ENCODE data around the gene POLN.

POLN gene

DNA sequence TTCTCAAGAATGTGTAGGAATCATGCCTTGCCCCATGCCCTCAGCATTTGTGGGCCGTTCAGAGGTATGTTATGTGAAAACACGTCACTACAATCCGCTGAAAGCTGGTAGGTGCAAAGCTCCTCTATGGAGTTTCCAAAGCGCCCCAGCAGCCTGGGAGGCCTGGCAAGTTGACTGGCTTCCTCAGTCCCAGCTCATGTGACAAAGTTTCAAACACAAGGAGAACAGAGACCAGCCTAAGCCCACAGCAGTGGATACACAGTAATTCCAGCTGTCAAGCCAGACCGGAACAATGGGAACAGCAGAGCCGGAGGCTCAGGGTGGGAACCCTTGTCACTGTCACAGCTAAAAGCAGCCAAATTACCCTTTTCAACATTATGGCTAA is 149.3 kb downstream of the POLN start:
- TF ChIP-seq, protein P1, sequence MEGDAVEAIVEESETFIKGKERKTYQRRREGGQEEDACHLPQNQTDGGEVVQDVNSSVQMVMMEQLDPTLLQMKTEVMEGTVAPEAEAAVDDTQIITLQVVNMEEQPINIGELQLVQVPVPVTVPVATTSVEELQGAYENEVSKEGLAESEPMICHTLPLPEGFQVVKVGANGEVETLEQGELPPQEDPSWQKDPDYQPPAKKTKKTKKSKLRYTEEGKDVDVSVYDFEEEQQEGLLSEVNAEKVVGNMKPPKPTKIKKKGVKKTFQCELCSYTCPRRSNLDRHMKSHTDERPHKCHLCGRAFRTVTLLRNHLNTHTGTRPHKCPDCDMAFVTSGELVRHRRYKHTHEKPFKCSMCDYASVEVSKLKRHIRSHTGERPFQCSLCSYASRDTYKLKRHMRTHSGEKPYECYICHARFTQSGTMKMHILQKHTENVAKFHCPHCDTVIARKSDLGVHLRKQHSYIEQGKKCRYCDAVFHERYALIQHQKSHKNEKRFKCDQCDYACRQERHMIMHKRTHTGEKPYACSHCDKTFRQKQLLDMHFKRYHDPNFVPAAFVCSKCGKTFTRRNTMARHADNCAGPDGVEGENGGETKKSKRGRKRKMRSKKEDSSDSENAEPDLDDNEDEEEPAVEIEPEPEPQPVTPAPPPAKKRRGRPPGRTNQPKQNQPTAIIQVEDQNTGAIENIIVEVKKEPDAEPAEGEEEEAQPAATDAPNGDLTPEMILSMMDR (IDR thresholded peaks at IDR 0.05; ENCODE audit: low read depth, low read length) = no peak
- no peak overlapping the region for H3K4me3 ChIP-seq (ENCODE audit: low read depth, low read length)
- in situ Hi-C loops (cut with HindIII; ENCODE audit: low sequenced_read_pairs) = no loop called here
- DNase-seq (ENCODE audit: low read depth, low spot score) = no peak

DNA sequence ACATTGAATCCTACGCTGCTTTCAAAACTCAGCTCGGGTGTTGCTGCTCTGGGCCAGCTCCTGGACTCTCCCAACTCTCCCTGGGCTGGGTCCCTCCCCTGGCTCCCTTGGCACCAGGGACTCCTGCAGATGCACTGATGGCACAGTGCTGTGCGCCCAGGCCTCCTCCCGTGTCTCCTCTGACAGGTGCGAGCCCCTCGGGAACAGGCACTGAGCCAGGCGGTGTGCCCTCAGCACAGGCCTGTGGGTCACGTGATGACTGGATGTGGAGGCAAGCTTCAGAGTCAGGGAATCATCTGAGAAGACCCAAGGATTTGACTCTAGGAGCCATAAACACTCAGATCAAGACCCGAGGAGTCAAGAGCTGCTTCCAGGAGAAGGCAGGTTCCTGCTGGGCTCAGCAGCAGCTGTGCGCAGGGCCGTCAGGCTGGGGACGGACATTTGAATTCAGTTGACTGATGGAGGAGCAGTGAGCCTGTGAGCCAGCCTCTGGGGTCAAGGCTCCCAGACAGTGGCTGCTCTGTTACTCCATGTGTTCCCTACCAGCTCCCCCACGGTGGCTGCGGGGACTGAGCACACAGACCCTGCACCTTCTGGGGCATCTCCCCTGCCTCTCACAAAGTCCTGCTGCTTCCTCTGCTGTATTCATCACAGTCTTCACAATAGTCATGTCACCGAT is 149.8 kb downstream of the POLN start:
- in situ Hi-C loops (cut with HindIII; ENCODE audit: low sequenced_read_pairs) = no loop called here
- no peak overlapping the region for H3K4me3 ChIP-seq (ENCODE audit: low read depth, low read length)
- TF ChIP-seq, protein P1 (IDR thresholded peaks at IDR 0.05; ENCODE audit: low read depth, low read length) = no peak
- DNase-seq (ENCODE audit: low read depth, low spot score) = no peak

DNA sequence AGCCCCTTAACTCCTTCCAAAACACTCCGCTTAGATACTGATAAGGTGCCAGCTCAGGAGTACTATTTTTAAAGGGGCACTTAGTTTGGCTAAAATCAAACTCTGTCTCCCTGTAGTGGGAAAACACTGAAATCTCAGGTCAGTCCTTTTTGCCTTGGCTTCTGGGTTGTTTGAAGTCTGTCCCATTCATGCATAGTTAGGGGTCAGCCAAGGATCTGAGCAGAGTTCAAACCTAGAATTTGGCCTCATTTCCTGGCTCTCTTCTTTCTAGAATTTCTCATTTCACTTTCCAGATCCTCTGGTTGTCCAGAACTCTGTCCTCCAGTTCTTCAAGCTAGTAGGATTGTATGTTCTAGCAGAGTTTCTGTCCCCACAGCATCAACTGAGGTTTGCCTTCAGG is 151.3 kb downstream of the POLN start:
- TF ChIP-seq, protein P1 (IDR thresholded peaks at IDR 0.05; ENCODE audit: low read depth, low read length) = no peak
- in situ Hi-C loops (cut with HindIII; ENCODE audit: low sequenced_read_pairs) = no loop called here
- no peak overlapping the region for H3K4me3 ChIP-seq (ENCODE audit: low read depth, low read length)
- DNase-seq (ENCODE audit: low read depth, low spot score) = no peak

DNA sequence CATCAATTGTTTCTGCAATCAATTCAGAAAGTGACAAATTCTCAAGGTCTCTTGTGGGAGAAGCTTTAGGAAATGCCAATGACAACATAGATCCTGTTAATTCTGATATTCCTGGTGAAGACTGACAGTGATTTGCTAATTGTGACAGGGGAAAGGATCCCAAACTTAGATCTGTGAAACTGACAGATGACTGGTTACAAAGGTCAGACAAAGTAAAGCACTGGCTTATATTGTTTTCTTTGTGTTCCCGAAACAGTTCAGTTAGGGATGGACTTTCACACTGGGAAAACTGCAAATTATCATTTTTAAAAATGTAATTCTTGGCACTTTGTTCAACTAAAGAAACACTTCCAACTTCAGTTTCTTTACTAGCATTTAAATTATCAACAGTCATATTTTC is 152.7 kb downstream of the POLN start:
- DNase-seq (ENCODE audit: low read depth, low spot score) = no peak
- in situ Hi-C loops (cut with HindIII; ENCODE audit: low sequenced_read_pairs) = no loop called here
- TF ChIP-seq, protein P1 (IDR thresholded peaks at IDR 0.05; ENCODE audit: low read depth, low read length) = no peak
- H3K4me3 ChIP-seq (ENCODE audit: low read depth, low read length) = no peak overlapping the region

DNA sequence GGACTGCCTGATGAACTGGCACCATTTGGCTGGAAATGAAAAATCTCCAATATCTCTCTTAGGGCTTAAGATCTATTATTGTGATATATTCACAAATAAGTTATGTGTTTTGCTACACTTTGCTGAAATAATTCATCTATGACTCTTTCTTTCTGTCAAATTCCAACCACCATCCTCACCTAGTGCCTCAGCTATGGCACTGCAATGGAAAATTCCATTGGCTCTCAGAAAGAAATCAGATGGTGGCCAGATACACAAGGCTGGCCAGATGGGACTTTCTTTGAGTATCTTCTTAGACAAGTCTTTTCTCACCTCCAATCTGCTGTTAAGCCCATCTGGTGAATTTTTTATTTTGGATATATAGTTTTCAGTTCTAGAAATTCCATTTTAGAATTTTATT is 154.8 kb downstream of the POLN start:
- DNase-seq (ENCODE audit: low read depth, low spot score) = no peak
- in situ Hi-C loops (cut with HindIII; ENCODE audit: low sequenced_read_pairs) = no loop called here
- TF ChIP-seq, protein P1 (IDR thresholded peaks at IDR 0.05; ENCODE audit: low read depth, low read length) = no peak
- H3K4me3 ChIP-seq (ENCODE audit: low read depth, low read length) = no peak overlapping the region

DNA sequence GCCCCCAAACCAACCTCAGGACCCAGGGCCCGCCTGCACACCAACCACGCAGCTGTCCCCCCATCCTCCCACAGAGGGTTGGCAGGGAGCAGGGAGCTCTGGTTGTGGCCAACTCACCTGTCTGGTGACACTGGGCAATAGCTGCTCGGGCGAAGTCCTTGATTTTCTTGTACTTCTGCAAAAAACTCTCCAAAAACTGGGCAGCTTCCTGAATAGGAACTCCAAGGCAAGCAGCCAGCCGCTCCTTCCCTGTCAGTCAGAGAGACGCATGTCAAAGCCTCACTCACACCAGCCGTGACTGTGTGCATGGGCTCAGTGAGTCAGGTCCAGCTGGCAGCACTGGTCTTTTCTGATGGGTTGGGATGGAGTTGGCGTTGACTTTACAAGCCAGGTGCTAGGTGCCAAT is 156.4 kb downstream of the POLN start:
- in situ Hi-C loops (cut with HindIII; ENCODE audit: low sequenced_read_pairs) = no loop called here
- DNase-seq (ENCODE audit: low read depth, low spot score) = no peak
- TF ChIP-seq, protein P1 (IDR thresholded peaks at IDR 0.05; ENCODE audit: low read depth, low read length) = no peak
- H3K4me3 ChIP-seq (ENCODE audit: low read depth, low read length) = no peak overlapping the region

All from astrocyte of the spinal cord (primary cell).